ENCODE data around the gene SLC7A7.

- TF ChIP-seq, protein P1, sequence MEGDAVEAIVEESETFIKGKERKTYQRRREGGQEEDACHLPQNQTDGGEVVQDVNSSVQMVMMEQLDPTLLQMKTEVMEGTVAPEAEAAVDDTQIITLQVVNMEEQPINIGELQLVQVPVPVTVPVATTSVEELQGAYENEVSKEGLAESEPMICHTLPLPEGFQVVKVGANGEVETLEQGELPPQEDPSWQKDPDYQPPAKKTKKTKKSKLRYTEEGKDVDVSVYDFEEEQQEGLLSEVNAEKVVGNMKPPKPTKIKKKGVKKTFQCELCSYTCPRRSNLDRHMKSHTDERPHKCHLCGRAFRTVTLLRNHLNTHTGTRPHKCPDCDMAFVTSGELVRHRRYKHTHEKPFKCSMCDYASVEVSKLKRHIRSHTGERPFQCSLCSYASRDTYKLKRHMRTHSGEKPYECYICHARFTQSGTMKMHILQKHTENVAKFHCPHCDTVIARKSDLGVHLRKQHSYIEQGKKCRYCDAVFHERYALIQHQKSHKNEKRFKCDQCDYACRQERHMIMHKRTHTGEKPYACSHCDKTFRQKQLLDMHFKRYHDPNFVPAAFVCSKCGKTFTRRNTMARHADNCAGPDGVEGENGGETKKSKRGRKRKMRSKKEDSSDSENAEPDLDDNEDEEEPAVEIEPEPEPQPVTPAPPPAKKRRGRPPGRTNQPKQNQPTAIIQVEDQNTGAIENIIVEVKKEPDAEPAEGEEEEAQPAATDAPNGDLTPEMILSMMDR (IDR thresholded peaks at IDR 0.05 in 8 of 11, conservative IDR thresholded peaks at IDR 0.05 in 3 of 11): no peak
- TF ChIP-seq POLR2A (IDR thresholded peaks at IDR 0.05): no peak
Measured at GRCh38 chr14:22850944-22851764, 35.9 kb upstream of the SLC7A7 start.

Data from spleen (tissue), 7 donors.